Stomach (tissue), 4 donors: Measurements from ENCODE around the gene GPC5.

Source experiments
- EP300 ChIP-seq: sonication (generic); formaldehyde crosslinking; IDR thresholded peaks from one replicate; pipeline ENCODE4 v1.6.1; 2017; ENCODE audit warnings: antibody characterized with exemption
- TF ChIP-seq, protein P1 (sequence below), 7 experiments: fragments of 450-650 bp in 4 of 7; fragments of 200-600 bp in 3 of 7; sonication (generic) in 3 of 7; IDR thresholded peaks; one replicate each; pipeline ENCODE4 v1.5.1; 2016 to 2019; ENCODE audit warnings: antibody characterized with exemption in 7 of 7, control low read depth in 2 of 7, mild to moderate bottlenecking in 1 of 7

DNA sequence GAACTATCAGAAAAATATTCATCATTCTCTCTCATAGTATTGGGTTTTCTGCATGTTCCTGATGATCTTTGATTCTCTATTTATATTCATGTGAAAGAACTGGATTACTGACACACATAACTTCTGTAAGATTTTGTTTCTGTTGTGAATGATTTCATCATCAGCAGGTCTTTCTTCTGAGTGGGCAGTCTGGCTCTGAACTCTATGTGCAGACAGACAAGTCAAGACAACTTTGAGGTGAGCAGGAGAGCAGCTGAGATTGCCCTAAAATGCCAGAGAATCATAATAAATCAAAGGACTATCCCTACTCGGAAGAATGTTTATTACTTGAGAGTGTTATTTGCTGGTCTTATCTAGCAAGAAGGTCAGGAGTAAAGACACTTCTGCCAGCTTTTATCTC, 1176.1 kb downstream of the GPC5 start:
- no peak for TF ChIP-seq EP300
- TF ChIP-seq, protein P1, sequence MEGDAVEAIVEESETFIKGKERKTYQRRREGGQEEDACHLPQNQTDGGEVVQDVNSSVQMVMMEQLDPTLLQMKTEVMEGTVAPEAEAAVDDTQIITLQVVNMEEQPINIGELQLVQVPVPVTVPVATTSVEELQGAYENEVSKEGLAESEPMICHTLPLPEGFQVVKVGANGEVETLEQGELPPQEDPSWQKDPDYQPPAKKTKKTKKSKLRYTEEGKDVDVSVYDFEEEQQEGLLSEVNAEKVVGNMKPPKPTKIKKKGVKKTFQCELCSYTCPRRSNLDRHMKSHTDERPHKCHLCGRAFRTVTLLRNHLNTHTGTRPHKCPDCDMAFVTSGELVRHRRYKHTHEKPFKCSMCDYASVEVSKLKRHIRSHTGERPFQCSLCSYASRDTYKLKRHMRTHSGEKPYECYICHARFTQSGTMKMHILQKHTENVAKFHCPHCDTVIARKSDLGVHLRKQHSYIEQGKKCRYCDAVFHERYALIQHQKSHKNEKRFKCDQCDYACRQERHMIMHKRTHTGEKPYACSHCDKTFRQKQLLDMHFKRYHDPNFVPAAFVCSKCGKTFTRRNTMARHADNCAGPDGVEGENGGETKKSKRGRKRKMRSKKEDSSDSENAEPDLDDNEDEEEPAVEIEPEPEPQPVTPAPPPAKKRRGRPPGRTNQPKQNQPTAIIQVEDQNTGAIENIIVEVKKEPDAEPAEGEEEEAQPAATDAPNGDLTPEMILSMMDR (IDR thresholded peaks at IDR 0.05): no peak
